SK-N-MC (cell line): ENCODE data around the gene PDCD1LG2.
"Not testable (repeated sequence)": the region's sequence is repeated elsewhere in the genome, so short reads cannot be mapped to it uniquely, and the experiment has no call there.

Experiments
- DNase-seq: peaks from one replicate; pipeline ENCODE4 v3.0.0-alpha.2; 2011; ENCODE audit warnings: low read depth, low spot score
- H3K27ac ChIP-seq: fragments of 200-600 bp; sonication (generic); 2 replicates; pipeline ENCODE4 v1.5.1; 2016; ENCODE audit warnings: mixed run types
- H3K36me3 ChIP-seq: fragments of 200-600 bp; sonication (generic); 2 replicates; pipeline ENCODE4 v1.6.1; 2017; ENCODE audit warnings: antibody characterized with exemption, low read length, mixed read lengths; ENCODE audit not compliant: insufficient read depth
- H3K4me3 ChIP-seq: fragments of 200-600 bp; sonication (generic); 2 replicates; pipeline ENCODE4 v1.5.1; 2016
- H3K9ac ChIP-seq: fragments of 200-600 bp; sonication (generic); 2 replicates; pipeline ENCODE4 v1.8.0; 2017; ENCODE audit warnings: mixed run types, mixed read lengths; ENCODE audit not compliant: insufficient read length
- H3K9me3 ChIP-seq: fragments of 200-600 bp; sonication (generic); 2 replicates; pipeline ENCODE4 v1.6.1; 2017; ENCODE audit warnings: low read depth, mild to moderate bottlenecking, antibody characterized with exemption, low read length, moderate library complexity, mixed read lengths
- EZH2 ChIP-seq: fragments of 200-600 bp; sonication (generic); IDR thresholded peaks from one replicate; pipeline ENCODE4 v1.6.1; 2017; ENCODE audit warnings: antibody characterized with exemption
- FOXP2 ChIP-seq: optimal IDR thresholded peaks from 2 replicates; pipeline ENCODE3; 2011; ENCODE audit warnings: mild to moderate bottlenecking, moderate library complexity; ENCODE audit not compliant: insufficient read depth; ENCODE audit errors: extremely low read length, control extremely low read depth
- POLR2AphosphoS5 ChIP-seq: IDR thresholded peaks from 2 replicates; pipeline ENCODE4 v1.6.1; 2012; ENCODE audit warnings: mild to moderate bottlenecking, low read depth, low read length, borderline replicate concordance

PDCD1LG2 gene

DNA sequence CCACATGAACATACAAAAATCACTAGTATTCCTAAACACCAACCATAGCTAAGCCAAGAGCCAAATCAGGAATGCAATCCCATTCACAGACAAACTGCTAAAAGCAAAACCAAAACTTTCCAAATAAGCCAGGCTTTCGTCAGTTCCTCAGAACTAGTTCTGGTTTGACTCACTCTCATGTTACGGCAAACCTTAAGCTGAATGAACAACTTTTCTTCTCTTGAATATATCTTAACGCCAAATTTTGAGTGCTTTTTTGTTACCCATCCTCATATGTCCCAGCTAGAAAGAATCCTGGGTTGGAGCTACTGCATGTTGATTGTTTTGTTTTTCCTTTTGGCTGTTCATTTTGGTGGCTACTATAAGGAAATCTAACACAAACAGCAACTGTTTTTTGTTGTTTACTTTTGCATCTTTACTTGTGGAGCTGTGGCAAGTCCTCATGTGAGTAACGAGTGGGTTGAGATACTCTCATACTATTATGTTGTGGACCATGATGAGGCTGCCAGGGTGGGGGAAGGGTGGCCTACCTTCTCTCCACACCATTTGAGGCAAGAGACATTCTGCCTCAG, at the start of gene PDCD1LG2:
Gene PDCD1LG2 (plus strand): TSS at position 172 of the 572 bp plus-strand sequence. CDS start 12,016 bp downstream, outside the sequence.
- TF ChIP-seq FOXP2 (no peak), EZH2 (no peak), POLR2AphosphoS5 (no peak)
- Histone ChIP-seq H3K9me3 (no peaks in the 10 kb centered on the region), H3K4me3 (no peak within 1 kb of the TSS), H3K36me3 (no peaks in the 10 kb centered on the region), H3K27ac (no peak within 1 kb of the TSS), H3K9ac (no peak within 1 kb of the TSS)
- DNase-seq, result no peak

DNA sequence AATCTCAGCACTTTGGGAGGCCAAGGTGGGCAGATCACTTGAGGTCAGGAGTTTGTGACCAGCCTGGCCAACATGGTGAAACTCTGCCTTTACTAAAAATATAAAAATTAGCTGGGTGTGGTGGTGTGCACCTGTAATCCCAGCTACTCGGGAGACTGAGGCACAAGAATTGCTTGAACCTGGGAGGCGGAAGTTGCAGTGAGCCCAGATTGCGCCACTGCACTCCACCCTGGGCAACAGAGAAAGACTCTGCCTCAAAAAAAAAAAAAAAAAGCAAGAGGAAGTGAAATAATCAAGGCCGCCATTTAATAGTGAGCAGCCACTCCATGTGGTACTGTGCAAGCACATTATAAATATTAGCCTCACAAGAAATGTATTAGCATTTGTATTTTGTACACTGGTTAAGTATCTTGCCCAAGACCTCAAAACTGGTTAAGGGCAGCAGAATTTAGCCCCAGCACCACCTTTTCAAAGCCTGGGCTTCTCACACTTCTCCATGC, 45.5 kb upstream of the PDCD1LG2 start:
- not testable (repeated sequence) for DNase-seq, H3K9ac ChIP-seq, H3K9me3 ChIP-seq, H3K36me3 ChIP-seq, H3K4me3 ChIP-seq, H3K27ac ChIP-seq

DNA sequence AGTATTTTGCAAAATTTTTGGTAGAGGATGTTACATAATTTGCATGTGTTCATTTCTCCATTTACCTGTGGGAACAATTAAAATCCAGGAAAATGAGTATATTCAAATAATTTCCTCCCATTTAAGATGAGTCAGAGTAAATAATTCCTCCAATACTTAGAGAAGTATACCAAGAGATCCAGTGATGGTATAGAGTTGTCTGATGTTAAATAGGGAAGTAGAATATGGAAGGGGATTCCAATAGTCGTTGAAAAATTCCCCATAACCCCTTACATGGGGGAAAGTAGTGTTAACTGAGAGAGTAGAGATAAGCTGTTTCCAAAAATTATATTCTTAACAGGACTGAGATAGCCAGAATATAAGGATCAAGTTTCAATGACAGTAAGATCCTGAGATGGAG, 44.3 kb upstream of the PDCD1LG2 start:
- Histone ChIP-seq H3K36me3 (no peaks in the 10 kb centered on the region), H3K27ac (no peak overlapping the region), H3K9ac (no peak overlapping the region), H3K9me3 (no peaks in the 10 kb centered on the region), H3K4me3 (no peak overlapping the region)
- TF ChIP-seq POLR2AphosphoS5 (no peak), FOXP2 (no peak), EZH2 (no peak)
- DNase-seq, result no peak

DNA sequence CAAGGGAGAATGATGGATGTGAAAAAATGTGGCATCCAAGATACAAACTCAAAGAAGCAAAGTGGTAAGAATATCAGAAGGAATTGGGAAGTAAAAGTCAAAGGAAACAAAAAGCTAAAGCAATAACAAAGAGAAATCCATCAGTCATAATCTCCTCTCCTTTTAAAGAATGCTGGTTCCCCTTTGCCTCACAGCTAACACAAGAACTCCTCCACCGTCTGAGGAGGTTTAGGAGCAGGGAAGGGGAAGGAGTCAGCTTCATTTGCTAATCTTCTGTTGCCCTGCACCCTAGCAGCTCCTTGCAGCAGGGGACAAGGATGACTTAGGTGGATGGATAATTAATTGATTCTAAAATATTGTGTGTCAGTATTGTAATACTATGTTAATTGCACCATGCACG, 43.6 kb upstream of the PDCD1LG2 start:
- no peak overlapping the region for H3K9ac ChIP-seq
- no peaks in the 10 kb centered on the region for H3K9me3 ChIP-seq
- H3K27ac ChIP-seq, result no peak overlapping the region
- TF ChIP-seq EZH2, result no peak
- no peak for TF ChIP-seq FOXP2
- TF ChIP-seq POLR2AphosphoS5, result no peak
- DNase-seq, result no peak
- H3K4me3 ChIP-seq, result no peak overlapping the region
- H3K36me3 ChIP-seq, result no peaks in the 10 kb centered on the region

DNA sequence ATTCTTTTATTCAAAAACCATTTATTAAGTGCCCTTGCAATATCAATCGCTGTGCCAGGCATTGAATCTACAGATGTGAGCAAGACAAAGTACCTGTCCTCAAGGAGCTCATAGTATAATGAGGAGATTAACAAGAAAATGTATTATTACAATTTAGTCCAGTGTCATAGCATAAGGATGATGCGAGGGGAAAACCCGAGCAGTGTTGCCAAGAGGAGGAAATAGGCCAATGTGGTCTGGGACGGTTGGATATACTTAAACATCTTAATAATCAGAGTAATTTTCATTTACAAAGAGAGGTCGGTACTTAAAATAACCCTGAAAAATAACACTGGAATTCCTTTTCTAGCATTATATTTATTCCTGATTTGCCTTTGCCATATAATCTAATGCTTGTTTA, 41.5 kb upstream of the PDCD1LG2 start:
- no peak overlapping the region for H3K27ac ChIP-seq
- no peaks in the 10 kb centered on the region for H3K36me3 ChIP-seq
- no peak overlapping the region for H3K4me3 ChIP-seq
- no peaks in the 10 kb centered on the region for H3K9me3 ChIP-seq
- TF ChIP-seq POLR2AphosphoS5 (no peak), FOXP2 (no peak), EZH2 (no peak)
- no peak for DNase-seq
- no peak overlapping the region for H3K9ac ChIP-seq

DNA sequence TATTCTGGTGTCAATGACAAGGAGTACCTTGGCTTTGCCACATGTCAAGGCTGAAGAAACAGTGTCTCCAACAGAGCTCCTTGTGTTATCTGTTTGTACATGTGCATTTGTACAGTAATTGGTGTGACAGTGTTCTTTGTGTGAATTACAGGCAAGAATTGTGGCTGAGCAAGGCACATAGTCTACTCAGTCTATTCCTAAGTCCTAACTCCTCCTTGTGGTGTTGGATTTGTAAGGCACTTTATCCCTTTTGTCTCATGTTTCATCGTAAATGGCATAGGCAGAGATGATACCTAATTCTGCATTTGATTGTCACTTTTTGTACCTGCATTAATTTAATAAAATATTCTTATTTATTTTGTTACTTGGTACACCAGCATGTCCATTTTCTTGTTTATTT, 40.2 kb upstream of the PDCD1LG2 start:
- no peaks in the 10 kb centered on the region for H3K9me3 ChIP-seq
- H3K27ac ChIP-seq, result no peak overlapping the region
- DNase-seq, result no peak
- no peak for TF ChIP-seq POLR2AphosphoS5
- TF ChIP-seq EZH2, result no peak
- no peak for TF ChIP-seq FOXP2
- no peak overlapping the region for H3K4me3 ChIP-seq
- H3K36me3 ChIP-seq, result no peaks in the 10 kb centered on the region
- no peak overlapping the region for H3K9ac ChIP-seq

DNA sequence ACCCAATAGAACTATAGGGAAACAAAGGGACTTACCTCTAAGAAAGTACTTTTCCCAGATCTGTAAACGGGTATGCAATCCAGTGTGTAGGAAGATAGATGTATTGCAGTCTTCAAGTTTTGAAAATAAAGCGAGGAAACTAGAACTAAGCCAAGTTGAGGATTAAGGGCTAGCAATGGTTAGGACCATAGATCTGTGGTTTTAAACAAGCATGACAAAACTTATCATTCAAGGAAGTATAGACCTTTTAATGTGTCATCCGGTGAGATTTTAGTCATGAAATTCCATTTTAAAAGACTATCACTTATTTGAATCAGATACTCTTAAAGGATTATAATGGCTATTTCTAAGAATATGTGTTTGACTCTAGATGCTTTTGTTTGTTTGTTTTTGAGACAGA, 39.5 kb upstream of the PDCD1LG2 start:
- Histone ChIP-seq H3K4me3 (no peak overlapping the region), H3K27ac (no peak overlapping the region), H3K36me3 (no peaks in the 10 kb centered on the region), H3K9ac (no peak overlapping the region), H3K9me3 (no peaks in the 10 kb centered on the region)
- TF ChIP-seq FOXP2 (no peak), POLR2AphosphoS5 (no peak), EZH2 (no peak)
- DNase-seq, result no peak

DNA sequence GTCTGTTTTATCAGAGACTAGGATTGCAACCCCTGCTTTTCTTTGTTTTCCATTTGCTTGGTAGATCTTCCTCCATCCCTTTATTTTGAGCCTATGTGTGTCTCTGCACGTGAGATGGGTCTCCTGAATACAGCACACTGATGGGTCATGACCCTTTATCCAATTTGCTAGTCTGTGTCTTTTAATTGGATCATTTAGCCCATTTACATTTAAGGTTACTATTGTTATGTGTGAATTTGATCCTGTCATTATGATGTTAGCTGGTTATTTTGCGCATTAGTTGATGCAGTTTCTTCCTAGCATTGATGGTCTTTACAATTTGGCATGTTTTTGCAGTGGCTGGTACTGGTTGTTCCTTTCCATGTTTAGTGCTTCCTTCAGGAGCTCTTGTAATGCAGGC, 34.7 kb upstream of the PDCD1LG2 start:
- DNase-seq, H3K27ac ChIP-seq, H3K36me3 ChIP-seq, H3K4me3 ChIP-seq, H3K9ac ChIP-seq, H3K9me3 ChIP-seq: not testable (repeated sequence)

DNA sequence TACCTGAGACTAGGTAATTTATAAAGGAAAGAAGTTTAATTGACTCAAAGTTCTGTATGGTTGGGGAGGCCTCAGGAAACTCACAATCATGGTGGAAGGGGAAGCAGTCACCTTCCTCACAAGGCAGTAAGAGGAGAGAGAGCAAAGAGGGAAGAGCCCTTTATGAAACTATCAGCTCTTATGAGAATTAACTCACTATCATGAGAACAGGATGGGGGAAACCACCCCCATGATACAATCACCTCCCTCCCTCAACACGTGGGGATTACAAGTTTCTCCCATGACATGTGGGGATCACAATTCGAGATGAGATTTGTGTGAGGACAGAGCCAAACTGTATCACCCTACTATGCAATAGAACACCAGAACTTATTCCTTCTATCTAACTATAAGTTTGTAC, 32.1 kb upstream of the PDCD1LG2 start:
- no peaks in the 10 kb centered on the region for H3K36me3 ChIP-seq
- no peaks in the 10 kb centered on the region for H3K9me3 ChIP-seq
- no peak for DNase-seq
- TF ChIP-seq FOXP2, result no peak
- no peak for TF ChIP-seq POLR2AphosphoS5
- TF ChIP-seq EZH2, result no peak
- H3K9ac ChIP-seq, result no peak overlapping the region
- H3K27ac ChIP-seq, result no peak overlapping the region
- no peak overlapping the region for H3K4me3 ChIP-seq
